GM12878 (cell line): Measurements from ENCODE around the gene MORN4. TPM values are rescaled to one million over a fixed set of nuclear protein-coding genes. Genes with fewer than 3 reads are reported as not detected.

Experiments
- BHLHE40 ChIP-seq, 2 experiments: fragments of 450-650 bp in 1 of 2; IDR thresholded peaks; 2 replicates each; pipeline ENCODE4 v1.6.1; 2011 to 2017; ENCODE audit warnings: low read depth in 2 of 2, borderline replicate concordance in 1 of 2, improper control_type of control experiment in 1 of 2, low read length in 1 of 2, mild to moderate bottlenecking in 1 of 2
- BMI1 ChIP-seq: fragments of 450-650 bp; IDR thresholded peaks from 2 replicates; pipeline ENCODE4 v1.6.1; 2016; ENCODE audit warnings: mild to moderate bottlenecking, moderate library complexity, borderline replicate concordance
- CHD2 ChIP-seq: IDR thresholded peaks from 2 replicates; pipeline ENCODE4 v1.6.1; 2011; ENCODE audit warnings: low read depth, low read length, improper control_type of control experiment, borderline replicate concordance
- DPF2 ChIP-seq: fragments of 450-650 bp; IDR thresholded peaks from 2 replicates; pipeline ENCODE4 v1.6.1; 2017; ENCODE audit warnings: mild to moderate bottlenecking
- ESRRA ChIP-seq: IDR thresholded peaks from 2 replicates; pipeline ENCODE4 v1.6.1; 2012; ENCODE audit warnings: mild to moderate bottlenecking, low read length, improper control_type of control experiment
- ETV6 ChIP-seq, 2 experiments: fragments of 450-650 bp in 1 of 2; IDR thresholded peaks in 1 of 2; conservative IDR thresholded peaks in 1 of 2; 2 replicates each; pipeline ENCODE4 v1.6.1; 2014; ENCODE audit warnings: antibody characterized with exemption in 1 of 2, borderline replicate concordance in 1 of 2, low read depth in 1 of 2, mild to moderate bottlenecking in 1 of 2, moderate library complexity in 1 of 2
- FOXM1 ChIP-seq: IDR thresholded peaks from 2 replicates; pipeline ENCODE4 v1.6.1; 2012; ENCODE audit warnings: low read depth, mild to moderate bottlenecking, inconsistent platforms, low read length, moderate library complexity
- GABPA ChIP-seq: IDR thresholded peaks from 2 replicates; pipeline ENCODE4 v1.6.1; 2014; ENCODE audit warnings: antibody characterized with exemption, low read depth, mild to moderate bottlenecking, inconsistent platforms
- LARP7 ChIP-seq: fragments of 450-650 bp; IDR thresholded peaks from 2 replicates; pipeline ENCODE4 v1.6.1; 2017; ENCODE audit warnings: mild to moderate bottlenecking
- NFIC ChIP-seq: IDR thresholded peaks from 2 replicates; pipeline ENCODE4 v1.6.1; 2012; ENCODE audit warnings: low read depth, mild to moderate bottlenecking, inconsistent platforms, low read length, moderate library complexity
- NFYB ChIP-seq: IDR thresholded peaks from 2 replicates; pipeline ENCODE4 v1.6.1; 2011; ENCODE audit warnings: low read depth, mild to moderate bottlenecking, low read length, improper control_type of control experiment, moderate library complexity; ENCODE audit not compliant: insufficient read depth
- PML ChIP-seq: IDR thresholded peaks from 2 replicates; pipeline ENCODE4 v1.6.1; 2012; ENCODE audit warnings: low read length, inconsistent platforms
- POLR2AphosphoS5 ChIP-seq: IDR thresholded peaks from 2 replicates; pipeline ENCODE4 v1.6.1; 2011; ENCODE audit warnings: mild to moderate bottlenecking, low read length, inconsistent platforms
- RBBP5 ChIP-seq: fragments of 200-600 bp; sonication (generic); conservative IDR thresholded peaks from 2 replicates; pipeline ENCODE4 v1.6.1; 2016
- SKIL ChIP-seq: fragments of 450-650 bp; IDR thresholded peaks from 2 replicates; pipeline ENCODE4 v1.6.1; 2017; ENCODE audit warnings: mild to moderate bottlenecking, low read depth, inconsistent platforms; ENCODE audit not compliant: poor library complexity, severe bottlenecking
- SREBF1 ChIP-seq: IDR thresholded peaks from 2 replicates; pipeline ENCODE4 v1.6.1; 2012; ENCODE audit warnings: mild to moderate bottlenecking, low read length
- SREBF2 ChIP-seq: IDR thresholded peaks from 2 replicates; pipeline ENCODE4 v1.6.1; 2012; ENCODE audit warnings: mild to moderate bottlenecking, low read length
- WRNIP1 ChIP-seq: IDR thresholded peaks from 2 replicates; pipeline ENCODE4 v1.6.1; 2011; ENCODE audit warnings: low read depth, low read length, improper control_type of control experiment, borderline replicate concordance
- ZNF24 ChIP-seq: fragments of 450-650 bp; IDR thresholded peaks from 2 replicates; pipeline ENCODE4 v1.6.1; 2017; ENCODE audit warnings: antibody characterized with exemption, mild to moderate bottlenecking
- ZZZ3 ChIP-seq: IDR thresholded peaks from 2 replicates; pipeline ENCODE4 v1.6.1; 2011; ENCODE audit warnings: low read depth; ENCODE audit not compliant: control insufficient read depth, insufficient read length
- polyA plus RNA-seq, 11 experiments: library from polyadenylated mRNA; depleted of rRNA in 4 of 11; unstranded in 6 of 11; stranded (reverse) in 5 of 11; fragments of >200 nt; fragmentation: Nextera tagmentation in 4 of 11; fragmentation: Illumina TruSeq in 1 of 11; extraction: Ambion mirVana in 4 of 11; extraction: Trizol in 1 of 11; gene quantifications; 1 replicate in 1 of 11; 2 replicates in 10 of 11; pipeline versions ENCODE4 v1.2.1 to v1.2.3, GENCODE V29; 2011 to 2016; ENCODE audit warnings: inconsistent platforms in 2 of 11, missing spikeins in 2 of 11, low read depth in 1 of 11
- total RNA-seq, 4 experiments: library from RNA; depleted of rRNA in 3 of 4; stranded (reverse); fragments of >200 nt in 3 of 4; fragmentation: Illumina TruSeq in 1 of 4; extraction: Trizol in 1 of 4; gene quantifications; 2 replicates each; pipeline versions ENCODE4 v1.2.1 to v1.2.3, GENCODE V29; 2013 to 2021
- TF ChIP-seq, protein P1 (sequence below): IDR thresholded peaks from 2 replicates; pipeline ENCODE4 v1.6.1; 2012; ENCODE audit warnings: low read depth, low read length, improper control_type of control experiment
- TF ChIP-seq, protein P2 (sequence below): fragments of 450-650 bp; IDR thresholded peaks from 2 replicates; pipeline ENCODE4 v1.6.1; 2017; ENCODE audit warnings: borderline replicate concordance

Gene MORN4
- total and polyA plus RNA-seq, 10 of the 15 experiments (the other 5 are each of a cell fraction or from before 2014, with no cell fraction given): 1.3 to 5.5 (median 2.6) TPM

DNA sequence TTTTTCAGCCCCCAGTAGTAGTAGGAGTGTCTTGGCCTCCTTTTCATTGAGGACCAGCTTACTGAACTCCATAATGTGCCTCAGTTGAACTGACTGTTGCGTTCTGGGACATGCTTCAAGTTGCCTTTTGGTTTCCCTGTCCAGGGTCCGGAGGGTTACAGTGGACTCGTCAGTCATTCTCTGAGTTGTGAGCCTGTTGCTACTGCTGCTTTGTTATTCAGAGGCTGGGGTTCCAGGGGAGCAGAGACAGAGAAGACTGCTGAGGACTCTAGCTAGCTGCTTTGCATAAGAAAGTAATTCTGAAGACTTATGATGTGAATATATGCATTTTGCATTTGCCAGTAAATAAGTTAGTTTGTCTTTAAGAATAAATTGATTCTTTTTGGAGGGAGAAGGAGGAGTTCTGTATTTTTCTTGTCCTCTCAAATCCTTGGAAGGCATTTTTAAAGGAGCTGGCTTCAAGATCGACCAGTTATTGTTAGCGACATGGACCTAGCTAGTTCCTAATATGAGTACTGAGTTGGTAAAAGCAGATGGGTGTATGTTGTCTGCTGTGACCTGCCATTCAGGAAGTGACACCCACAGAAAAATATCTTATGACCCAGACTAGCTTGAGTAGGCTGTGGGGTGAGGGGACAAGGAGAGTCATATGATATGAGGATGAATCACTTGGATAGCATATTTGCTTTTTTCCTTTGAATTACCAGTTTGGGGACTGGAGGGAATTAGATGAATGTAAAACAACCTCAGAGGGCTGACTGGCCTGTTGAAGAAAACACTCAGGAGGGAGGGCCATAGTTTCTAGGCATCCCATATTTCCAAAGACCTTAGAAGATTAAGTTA is 15.5 kb upstream of the MORN4 start (continued):
- TF ChIP-seq POLR2AphosphoS5 (peak; percentile 42; the same call in 1 of the 2 replicates), ZZZ3 (no peak), CHD2 (peak; percentile 79), NFYB (no peak), LARP7 (no peak), RBBP5 (peak; percentile 81; the same call in 1 of the 2 replicates), NFIC (peak; percentile 47; the same call in 1 of the 2 replicates), ETV6 (conservative IDR thresholded peaks at IDR 0.05 in 1 of 2, IDR thresholded peaks at IDR 0.05 in 1 of 2; ENCODE audit: borderline replicate concordance in 1 of 2, low read depth in 1 of 2) (no peak), SKIL (no peak), ESRRA (no peak), DPF2 (no peak), BHLHE40 (IDR thresholded peaks at IDR 0.05; ENCODE audit: borderline replicate concordance in 1 of 2, low read depth in 2 of 2, low read length in 1 of 2) (no peak), FOXM1 (0 out of 2 replicates have a peak, but pooled peaks have one; percentile 25), WRNIP1 (no peak), BMI1 (no peak), SREBF1 (no peak), GABPA (no peak), SREBF2 (no peak), PML (no peak), ZNF24 (no peak)
- TF ChIP-seq, protein P1, sequence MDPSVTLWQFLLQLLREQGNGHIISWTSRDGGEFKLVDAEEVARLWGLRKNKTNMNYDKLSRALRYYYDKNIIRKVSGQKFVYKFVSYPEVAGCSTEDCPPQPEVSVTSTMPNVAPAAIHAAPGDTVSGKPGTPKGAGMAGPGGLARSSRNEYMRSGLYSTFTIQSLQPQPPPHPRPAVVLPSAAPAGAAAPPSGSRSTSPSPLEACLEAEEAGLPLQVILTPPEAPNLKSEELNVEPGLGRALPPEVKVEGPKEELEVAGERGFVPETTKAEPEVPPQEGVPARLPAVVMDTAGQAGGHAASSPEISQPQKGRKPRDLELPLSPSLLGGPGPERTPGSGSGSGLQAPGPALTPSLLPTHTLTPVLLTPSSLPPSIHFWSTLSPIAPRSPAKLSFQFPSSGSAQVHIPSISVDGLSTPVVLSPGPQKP: no peak
- TF ChIP-seq, protein P2, sequence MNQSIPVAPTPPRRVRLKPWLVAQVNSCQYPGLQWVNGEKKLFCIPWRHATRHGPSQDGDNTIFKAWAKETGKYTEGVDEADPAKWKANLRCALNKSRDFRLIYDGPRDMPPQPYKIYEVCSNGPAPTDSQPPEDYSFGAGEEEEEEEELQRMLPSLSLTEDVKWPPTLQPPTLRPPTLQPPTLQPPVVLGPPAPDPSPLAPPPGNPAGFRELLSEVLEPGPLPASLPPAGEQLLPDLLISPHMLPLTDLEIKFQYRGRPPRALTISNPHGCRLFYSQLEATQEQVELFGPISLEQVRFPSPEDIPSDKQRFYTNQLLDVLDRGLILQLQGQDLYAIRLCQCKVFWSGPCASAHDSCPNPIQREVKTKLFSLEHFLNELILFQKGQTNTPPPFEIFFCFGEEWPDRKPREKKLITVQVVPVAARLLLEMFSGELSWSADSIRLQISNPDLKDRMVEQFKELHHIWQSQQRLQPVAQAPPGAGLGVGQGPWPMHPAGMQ: no peak
